Tibial nerve (tissue), 4 donors: ENCODE measurements around the gene UBFD1. TPM values are rescaled to one million over a fixed set of nuclear protein-coding genes. Genes with fewer than 3 reads are reported as not detected.
A peak's percentile ranks its signal among the peaks of the same experiment; 100 is the strongest.

ENCODE experiments used
- DNase-seq, 2 donors: peaks; one replicate each; pipeline ENCODE4 v3.0.0-alpha.2; 2019; ENCODE audit warnings: low spot score in 2 of 2
- H3K27ac ChIP-seq, 4 donors: fragments of 200-600 bp; sonication (generic) in 3 of 4; one replicate each; pipeline ENCODE4 v1.5.1; 2017 to 2019; ENCODE audit warnings: mild to moderate bottlenecking in 1 of 4
- H3K27me3 ChIP-seq, 2 donors: fragments of 200-600 bp; sonication (generic) in 1 of 2; one replicate each; pipeline versions ENCODE4 v1.5.1 to v1.6.0; 2017 to 2019
- H3K36me3 ChIP-seq, 3 donors: fragments of 200-600 bp; sonication (generic); one replicate each; pipeline ENCODE4 v1.5.1; 2018 to 2019
- H3K4me1 ChIP-seq, 4 donors: fragments of 200-600 bp; sonication (generic) in 3 of 4; one replicate each; pipeline ENCODE4 v1.5.1; 2017 to 2019
- H3K4me3 ChIP-seq, 4 donors: fragments of 200-600 bp; sonication (generic) in 3 of 4; one replicate each; pipeline ENCODE4 v1.5.1; 2017 to 2019; ENCODE audit warnings: mild to moderate bottlenecking in 1 of 4, moderate library complexity in 1 of 4
- H3K9me3 ChIP-seq, 4 donors: fragments of 200-600 bp; sonication (generic) in 3 of 4; one replicate each; pipeline ENCODE4 v1.5.1; 2017 to 2019
- EP300 ChIP-seq, 2 donors: sonication (generic); formaldehyde crosslinking; IDR thresholded peaks; one replicate each; pipeline ENCODE4 v1.6.1; 2017; ENCODE audit warnings: antibody characterized with exemption in 2 of 2, mild to moderate bottlenecking in 1 of 2
- POLR2A ChIP-seq, 2 donors: fragments of 450-650 bp; IDR thresholded peaks; one replicate each; pipeline ENCODE4 v1.6.1; 2017; ENCODE audit warnings: antibody characterized with exemption in 2 of 2, mild to moderate bottlenecking in 2 of 2, moderate library complexity in 2 of 2
- WGBS, 2 donors: methylation state at CpG; one replicate each; pipeline ENCODE4 v1.1.5; 2018; 5-methylcytosine and 5-hydroxymethylcytosine counted together
- total RNA-seq, 4 donors: library from RNA; depleted of rRNA; stranded (reverse); fragments of >200 nt; gene quantifications; one replicate each; pipeline ENCODE4 v1.1.0, GENCODE V29; 2016
- TF ChIP-seq, protein P1 (sequence below), 5 experiments: fragments of 200-600 bp in 3 of 5; fragments of 450-650 bp in 2 of 5; sonication (generic) in 3 of 5; IDR thresholded peaks; one replicate each; pipeline ENCODE4 v1.5.1; 2016 to 2019; ENCODE audit warnings: antibody characterized with exemption in 5 of 5, mild to moderate bottlenecking in 3 of 5, moderate library complexity in 2 of 5

UBFD1 gene, protein sequence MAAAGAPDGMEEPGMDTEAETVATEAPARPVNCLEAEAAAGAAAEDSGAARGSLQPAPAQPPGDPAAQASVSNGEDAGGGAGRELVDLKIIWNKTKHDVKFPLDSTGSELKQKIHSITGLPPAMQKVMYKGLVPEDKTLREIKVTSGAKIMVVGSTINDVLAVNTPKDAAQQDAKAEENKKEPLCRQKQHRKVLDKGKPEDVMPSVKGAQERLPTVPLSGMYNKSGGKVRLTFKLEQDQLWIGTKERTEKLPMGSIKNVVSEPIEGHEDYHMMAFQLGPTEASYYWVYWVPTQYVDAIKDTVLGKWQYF
- total RNA-seq, result 100 to 1,000 TPM in 1 of 4 donors, 10 to 100 TPM in 3; 70.5 to 110 (median 76.5) TPM

DNA sequence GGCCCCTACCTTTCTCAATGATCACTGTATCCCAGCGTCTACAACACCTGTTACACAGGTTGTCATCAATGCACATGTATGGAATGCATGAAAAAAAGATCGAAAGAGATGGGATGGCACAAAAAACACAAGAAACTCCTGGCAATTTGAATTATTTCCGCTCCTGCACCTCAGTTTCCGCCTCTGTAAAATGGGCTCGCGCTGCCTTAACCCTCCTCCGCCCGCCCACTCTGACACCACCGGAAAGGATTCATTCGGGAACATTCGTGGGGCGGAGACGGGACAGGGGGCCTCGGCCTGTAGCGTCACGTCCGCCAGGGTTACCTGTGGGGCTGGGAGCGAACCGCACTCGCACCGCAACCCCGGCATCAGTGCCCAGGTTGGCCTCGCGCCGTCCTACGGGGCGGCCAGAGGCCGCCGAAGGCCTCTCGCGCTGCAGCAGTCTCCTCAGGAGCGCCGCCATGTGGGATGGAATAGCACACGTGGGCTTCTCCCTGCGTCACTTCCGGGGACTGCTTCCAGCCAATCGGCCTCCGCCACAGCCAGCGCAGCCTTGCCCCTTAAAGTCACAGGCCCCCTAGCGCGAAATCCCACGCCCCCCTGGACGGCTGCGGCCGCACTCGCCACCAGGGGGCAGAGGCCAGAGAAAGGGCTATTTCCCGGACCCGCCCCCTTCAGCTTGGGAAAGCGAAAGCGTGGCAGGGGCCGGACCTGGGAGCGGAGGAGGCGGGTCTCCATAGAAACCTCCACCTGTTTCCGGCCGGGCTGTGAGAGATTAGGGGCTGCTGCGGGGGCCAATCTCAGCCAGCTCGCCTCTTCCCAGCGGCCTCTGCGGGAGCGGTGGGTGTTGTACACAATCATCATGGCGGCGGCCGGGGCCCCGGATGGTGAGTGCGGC lies at the start of gene UBFD1, which contains the start of gene EARS2:
UBFD1 (plus strand) TSS at position 847 of the 898 bp plus-strand sequence; CDS start at position 863, 16 bp downstream.
EARS2 (minus strand) TSS at position 470 of the 898 bp plus-strand sequence; CDS start at position 463, 7 bp downstream.
- Histone ChIP-seq H3K27ac (peak within 1 kb of the TSS; percentile 83 to 92 (median 92)), H3K36me3 (peaks cover 0 to 40% (median 10%) of the 10 kb centered on the region in 3 donors), H3K4me1 (peaks cover 0 to 46% (median 22%) of the 10 kb centered on the region in 4 donors), H3K9me3 (no peaks in the 10 kb centered on the region), H3K4me3 (peak within 1 kb of the TSS; percentile 73 to 97 (median 86)), H3K27me3 (no peaks in the 10 kb centered on the region)
- peak; percentile 96 to 97 for DNase-seq
- TF ChIP-seq EP300 (IDR thresholded peaks at IDR 0.05) (peak; percentile 79 to 86), POLR2A (IDR thresholded peaks at IDR 0.05) (peak in 1 of 2 donors; percentile 37)
- TF ChIP-seq, protein P1, sequence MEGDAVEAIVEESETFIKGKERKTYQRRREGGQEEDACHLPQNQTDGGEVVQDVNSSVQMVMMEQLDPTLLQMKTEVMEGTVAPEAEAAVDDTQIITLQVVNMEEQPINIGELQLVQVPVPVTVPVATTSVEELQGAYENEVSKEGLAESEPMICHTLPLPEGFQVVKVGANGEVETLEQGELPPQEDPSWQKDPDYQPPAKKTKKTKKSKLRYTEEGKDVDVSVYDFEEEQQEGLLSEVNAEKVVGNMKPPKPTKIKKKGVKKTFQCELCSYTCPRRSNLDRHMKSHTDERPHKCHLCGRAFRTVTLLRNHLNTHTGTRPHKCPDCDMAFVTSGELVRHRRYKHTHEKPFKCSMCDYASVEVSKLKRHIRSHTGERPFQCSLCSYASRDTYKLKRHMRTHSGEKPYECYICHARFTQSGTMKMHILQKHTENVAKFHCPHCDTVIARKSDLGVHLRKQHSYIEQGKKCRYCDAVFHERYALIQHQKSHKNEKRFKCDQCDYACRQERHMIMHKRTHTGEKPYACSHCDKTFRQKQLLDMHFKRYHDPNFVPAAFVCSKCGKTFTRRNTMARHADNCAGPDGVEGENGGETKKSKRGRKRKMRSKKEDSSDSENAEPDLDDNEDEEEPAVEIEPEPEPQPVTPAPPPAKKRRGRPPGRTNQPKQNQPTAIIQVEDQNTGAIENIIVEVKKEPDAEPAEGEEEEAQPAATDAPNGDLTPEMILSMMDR (IDR thresholded peaks at IDR 0.05), result peak; percentile 89 to 98 (median 95)
- WGBS, 2 donors, result 3% methylated on average over 37 to 62 of the region's 65 CpGs

DNA sequence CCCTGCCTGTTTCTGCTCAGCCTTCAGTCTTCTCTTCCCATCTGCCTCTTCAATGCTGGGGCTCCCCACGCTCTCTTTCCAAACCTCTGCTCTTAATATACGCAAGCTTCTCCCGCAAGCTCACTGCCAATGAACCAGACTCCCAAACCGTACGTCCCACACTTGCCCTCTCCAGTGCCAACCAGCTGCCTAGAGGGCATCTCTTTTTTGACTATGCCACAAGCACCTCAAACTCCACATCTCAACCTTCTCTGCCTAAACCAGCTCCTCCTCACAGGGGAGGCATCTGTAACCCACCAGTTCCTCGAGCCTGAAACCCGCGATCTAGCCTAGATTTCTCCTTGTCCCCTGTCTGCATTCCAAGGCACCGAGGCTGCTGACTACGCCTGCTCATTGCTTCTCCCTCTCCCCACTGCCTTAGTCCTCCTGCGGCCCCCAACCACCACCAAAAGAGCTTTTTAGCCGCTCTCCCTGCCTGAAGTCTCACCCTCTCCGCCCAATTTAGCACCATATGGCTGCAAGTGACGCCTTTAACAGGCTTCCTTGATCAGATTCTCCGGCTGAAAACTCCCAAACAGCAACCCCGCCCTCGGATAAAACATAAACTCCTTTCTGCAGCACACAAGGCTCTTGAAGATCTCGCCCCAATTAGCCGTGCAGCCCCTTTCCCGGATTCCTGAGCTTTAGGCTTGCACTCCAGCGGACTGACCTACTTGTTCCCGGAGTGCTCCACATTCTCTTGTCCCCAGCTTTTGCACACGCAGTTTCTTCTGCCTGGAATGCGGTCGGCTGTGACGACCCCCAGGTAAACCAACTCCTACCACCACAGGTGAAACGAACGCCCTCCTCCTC lies 48.7 kb upstream of the UBFD1 start:
- no peak for DNase-seq
- H3K4me1 ChIP-seq, result peaks cover 0 to 48% (median 26%) of the 10 kb centered on the region in 4 donors
- 17 to 19% methylated on average over 28 of the region's 28 CpGs for WGBS, 2 donors
- H3K4me3 ChIP-seq, result peak overlapping the region; percentile 73 to 97 (median 88)
- peak overlapping the region in 3 of 4 donors; percentile 60 to 90 (median 85) for H3K27ac ChIP-seq
- no peaks in the 10 kb centered on the region for H3K36me3 ChIP-seq
- no peak for TF ChIP-seq EP300 (IDR thresholded peaks at IDR 0.05)
- TF ChIP-seq, protein P1 (IDR thresholded peaks at IDR 0.05), result no peak
- no peak for TF ChIP-seq POLR2A (IDR thresholded peaks at IDR 0.05)
- no peaks in the 10 kb centered on the region for H3K27me3 ChIP-seq
- no peaks in the 10 kb centered on the region for H3K9me3 ChIP-seq

DNA sequence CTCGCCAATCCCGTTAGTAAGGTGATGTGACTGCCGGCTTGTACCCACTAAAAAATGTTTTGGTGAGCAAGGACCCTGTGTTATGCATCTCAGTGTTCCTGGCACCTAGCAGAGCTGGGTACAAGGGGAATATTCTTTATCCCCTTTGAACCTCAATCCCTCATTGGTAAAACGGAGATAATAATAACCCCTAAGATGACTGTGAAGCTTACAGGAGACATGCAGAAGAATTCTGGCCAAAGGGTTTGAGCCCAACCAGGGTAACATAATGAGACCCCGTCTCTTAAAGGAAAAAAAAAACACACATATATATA lies 48.1 kb upstream of the UBFD1 start:
- Histone ChIP-seq H3K4me1 (peaks cover 0 to 43% (median 20%) of the 10 kb centered on the region in 4 donors), H3K27me3 (no peaks in the 10 kb centered on the region), H3K4me3 (peak overlapping the region; percentile 73 to 97 (median 88)), H3K36me3 (peaks cover 0 to 5% (median 0%) of the 10 kb centered on the region in 3 donors), H3K9me3 (no peaks in the 10 kb centered on the region), H3K27ac (peak overlapping the region in 3 of 4 donors; percentile 60 to 90 (median 85))
- 0 to 1% methylated on average over 5 of the region's 5 CpGs for WGBS, 2 donors
- DNase-seq, result no peak
- TF ChIP-seq EP300 (IDR thresholded peaks at IDR 0.05), result no peak
- TF ChIP-seq, protein P1 (IDR thresholded peaks at IDR 0.05), result no peak
- no peak for TF ChIP-seq POLR2A (IDR thresholded peaks at IDR 0.05)

DNA sequence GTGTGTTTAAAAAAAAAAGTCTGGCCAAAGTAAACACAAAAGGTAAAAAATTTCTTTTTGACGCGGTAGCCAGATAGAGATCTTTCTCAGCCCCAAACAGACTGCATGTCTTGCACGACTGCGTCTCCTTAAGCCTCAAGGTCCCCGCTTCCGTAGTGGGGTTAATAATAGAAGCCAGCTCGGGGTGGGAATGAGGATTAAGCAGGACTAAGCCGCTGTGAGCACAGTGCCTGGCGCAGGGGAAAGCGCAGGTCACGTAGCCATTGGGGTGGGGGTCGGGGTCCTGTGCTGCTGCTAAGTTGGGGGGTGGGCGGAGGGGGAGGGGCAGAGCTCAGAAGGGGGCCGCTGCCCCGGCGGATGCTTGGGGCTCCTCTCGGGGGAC lies 47.8 kb upstream of the UBFD1 start:
- Histone ChIP-seq H3K36me3 (peaks cover 0 to 9% (median 0%) of the 10 kb centered on the region in 3 donors), H3K4me3 (peak overlapping the region; percentile 73 to 97 (median 88)), H3K27me3 (no peaks in the 10 kb centered on the region), H3K9me3 (no peaks in the 10 kb centered on the region), H3K4me1 (peaks cover 0 to 40% (median 17%) of the 10 kb centered on the region in 4 donors), H3K27ac (peak overlapping the region; percentile 60 to 90 (median 72))
- TF ChIP-seq POLR2A (IDR thresholded peaks at IDR 0.05), result no peak
- WGBS, 2 donors, result 0% methylated on average over 11 to 15 of the region's 17 CpGs
- no peak for DNase-seq
